Measurements from ENCODE around the gene POLR3B. TPM values are rescaled to one million over a fixed set of nuclear protein-coding genes. Genes with fewer than 3 reads are reported as not detected.

The POLR3B gene
- total RNA-seq, 1 donor = 18.5 TPM

GRCh38 chr12:106329231-106329982, 28.1 kb upstream of the POLR3B start:
- no peak overlapping the region for H3K4me3 ChIP-seq (ENCODE audit: low read depth, low read length)
- TF ChIP-seq CTCF (IDR thresholded peaks at IDR 0.05; ENCODE audit: insufficient read depth, low read length) = no peak
- DNase-seq (ENCODE audit: low read depth) = no peak

GRCh38 chr12:106331599-106331998, 25.9 kb upstream of the POLR3B start:
- DNase-seq (ENCODE audit: low read depth) = no peak
- no peak overlapping the region for H3K4me3 ChIP-seq (ENCODE audit: low read depth, low read length)
- TF ChIP-seq CTCF (IDR thresholded peaks at IDR 0.05; ENCODE audit: insufficient read depth, low read length) = no peak

GRCh38 chr12:106332536-106332935, 25.0 kb upstream of the POLR3B start:
- no peak for TF ChIP-seq CTCF (IDR thresholded peaks at IDR 0.05; ENCODE audit: insufficient read depth, low read length)
- no peak for DNase-seq (ENCODE audit: low read depth)
- no peak overlapping the region for H3K4me3 ChIP-seq (ENCODE audit: low read depth, low read length)

- H3K4me3 ChIP-seq (ENCODE audit: low read depth, low read length) = no peak overlapping the region
- DNase-seq (ENCODE audit: low read depth) = no peak
- no peak for TF ChIP-seq CTCF (IDR thresholded peaks at IDR 0.05; ENCODE audit: insufficient read depth, low read length)
Measured at GRCh38 chr12:106333010-106333409, 24.5 kb upstream of the POLR3B start.

- no peak for DNase-seq (ENCODE audit: low read depth)
- no peak for TF ChIP-seq CTCF (IDR thresholded peaks at IDR 0.05; ENCODE audit: insufficient read depth, low read length)
- H3K4me3 ChIP-seq (ENCODE audit: low read depth, low read length) = no peak overlapping the region
Measured at GRCh38 chr12:106333756-106334155, 23.8 kb upstream of the POLR3B start.

- DNase-seq (ENCODE audit: low read depth) = peak; percentile 72
- TF ChIP-seq CTCF (IDR thresholded peaks at IDR 0.05; ENCODE audit: insufficient read depth, low read length) = no peak
- no peak overlapping the region for H3K4me3 ChIP-seq (ENCODE audit: low read depth, low read length)
Measured at GRCh38 chr12:106341086-106341877, 16.3 kb upstream of the POLR3B start.
